T-helper 2 cell treated with Interferon-gamma antibody and Interleukin-4, amounts not matched to agents 100 ng/mL and 5 ng/mL, for 36 hours (primary cell): ENCODE measurements around the gene TMPRSS11A. TPM values are rescaled to one million over a fixed set of nuclear protein-coding genes. Genes with fewer than 3 reads are reported as not detected.

Experiments
- intact Hi-C: fragments of 100-400 bp; cut with micrococcal nuclease; formaldehyde crosslinking; loops from one replicate; pipeline ENCODE4 v1.15.1; 2023
- total RNA-seq: library from RNA; stranded (reverse); gene quantifications from 2 replicates; pipeline ENCODE4 v1.2.3, GENCODE V29; 2022

Gene TMPRSS11A
- total RNA-seq, 1 donor from 2014 or later = not detected

DNA sequence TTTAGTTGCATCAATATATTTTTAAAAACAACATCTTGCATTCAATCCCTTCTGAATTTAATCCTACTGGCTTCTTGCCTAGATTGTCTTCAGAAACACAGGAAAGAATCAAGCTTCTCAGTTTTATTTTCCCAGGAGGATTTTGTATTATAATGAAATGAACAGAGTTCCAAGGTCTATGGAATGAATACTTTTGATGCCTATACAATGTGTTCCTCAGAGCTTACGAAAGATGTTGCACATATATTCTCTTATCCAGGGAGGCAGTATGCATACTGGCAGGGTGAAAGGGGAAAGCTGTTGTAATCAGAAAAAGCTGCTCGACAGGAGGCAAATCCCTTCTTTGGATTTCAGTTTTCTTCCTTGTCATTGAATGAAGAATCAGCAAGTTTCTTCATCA, 88.3 kb downstream of the TMPRSS11A start:
- intact Hi-C loops = no loop called here

DNA sequence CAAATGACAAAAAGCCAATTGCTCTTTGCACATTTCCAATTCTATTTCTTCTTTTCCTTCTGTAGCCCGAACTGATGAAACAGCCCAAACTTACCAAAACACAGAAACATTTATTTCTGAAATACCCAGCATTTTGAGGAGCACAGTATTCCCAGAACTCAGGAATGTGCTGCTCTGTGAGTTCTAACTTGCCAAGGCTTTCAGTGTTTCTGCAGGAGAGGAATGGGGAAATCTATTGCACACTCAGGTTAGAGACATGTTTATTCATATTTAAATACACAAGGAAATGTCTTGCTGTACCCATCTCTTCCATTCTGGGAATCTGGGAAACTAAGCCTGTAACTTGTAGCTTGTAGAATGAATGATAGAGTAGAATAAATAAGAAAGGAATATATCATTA, 90.2 kb downstream of the TMPRSS11A start:
- intact Hi-C loops = no loop called here

DNA sequence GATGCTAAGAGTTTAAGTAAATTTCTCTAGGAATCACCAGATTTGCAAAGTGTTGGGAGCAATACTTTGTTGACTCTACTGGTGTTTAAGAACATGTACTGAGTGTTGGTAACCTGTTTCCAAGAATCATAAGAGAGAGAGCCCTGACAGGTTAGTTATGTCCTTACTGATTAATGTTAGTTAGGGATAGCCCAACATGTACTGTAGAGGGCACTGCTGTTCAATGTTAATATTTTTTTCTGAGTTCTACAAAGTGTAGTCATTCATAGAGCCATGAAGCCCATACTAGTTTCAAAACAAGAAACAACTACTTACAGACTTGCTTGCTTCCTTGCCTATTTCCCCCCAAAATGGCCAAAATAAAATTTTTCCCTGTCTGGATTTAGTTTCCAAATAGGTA, 91.4 kb downstream of the TMPRSS11A start:
- intact Hi-C loops = no loop called here

DNA sequence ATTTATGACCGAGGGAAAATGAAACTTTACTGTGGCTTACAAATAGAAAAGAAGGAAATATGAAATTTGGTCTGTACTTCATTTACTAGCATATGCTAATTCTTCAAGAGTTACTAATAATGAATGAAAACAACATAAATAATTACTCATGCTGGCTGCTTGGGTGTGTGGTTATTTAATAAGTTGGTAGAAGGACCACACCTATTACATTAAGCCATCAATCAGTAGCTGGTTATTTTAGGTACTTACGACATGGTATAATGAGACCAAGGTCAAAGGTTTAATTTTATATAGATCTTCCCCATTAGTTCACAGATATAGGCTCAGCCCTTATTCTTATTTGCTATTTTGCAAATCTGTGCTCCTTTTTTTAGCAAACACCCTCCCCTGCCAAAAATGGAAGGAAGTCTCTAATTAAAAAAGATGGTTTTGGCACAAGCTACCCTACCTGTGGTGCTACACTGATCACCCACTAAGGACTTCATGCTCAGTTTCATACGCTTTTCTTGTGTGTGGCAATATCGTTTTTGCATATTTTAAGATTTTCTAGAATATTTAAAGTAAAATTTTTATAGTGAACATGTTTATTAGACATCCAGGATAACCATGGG, 93.6 kb downstream of the TMPRSS11A start:
- intact Hi-C loops = no loop called here

DNA sequence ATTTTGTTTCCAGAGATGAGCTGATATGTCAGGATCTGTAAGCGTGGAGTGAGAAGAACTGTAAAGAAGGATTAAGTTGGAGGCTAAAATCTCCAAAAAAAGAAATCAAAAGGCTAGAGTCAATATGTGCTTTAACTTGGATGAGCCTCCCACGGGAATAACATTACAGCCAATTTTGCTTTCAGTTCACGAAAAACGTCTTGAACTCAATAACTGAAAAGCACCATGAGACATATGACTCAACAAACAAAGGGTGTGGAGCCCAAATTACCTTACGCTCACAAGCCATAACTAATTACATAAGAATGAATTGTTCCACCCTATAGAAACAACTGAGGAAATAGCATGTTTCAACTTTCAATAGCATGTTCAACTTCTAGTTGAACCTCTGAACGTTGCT, 101.8 kb downstream of the TMPRSS11A start:
- intact Hi-C loops = no loop called here

Other genes with a start within 250 kb of the TMPRSS11A start
- gene GNRHR, start 209.1 kb downstream of the TMPRSS11A start, total RNA-seq = not detected in 2 replicates
- not detected in 2 replicates for gene TMPRSS11D, start 79.5 kb downstream of the TMPRSS11A start, total RNA-seq
- gene TMPRSS11F, start 166.4 kb upstream of the TMPRSS11A start, total RNA-seq = not detected in 2 replicates